Prostate gland (tissue), 2 donors: ENCODE data around the gene MCEMP1. TPM values are rescaled to one million over a fixed set of nuclear protein-coding genes. Genes with fewer than 3 reads are reported as not detected.

Experiments used
- DNase-seq: peaks from one replicate; pipeline ENCODE4 v3.0.0-alpha.2; 2019; ENCODE audit warnings: low spot score
- H3K27ac ChIP-seq, 2 donors: fragments of 200-600 bp; sonication (generic); 2 replicates each; pipeline ENCODE4 v1.5.1; 2017 to 2019
- H3K27me3 ChIP-seq: fragments of 200-600 bp; sonication (generic); replicated peaks from 2 replicates; pipeline ENCODE4 v1.5.1; 2019; ENCODE audit not compliant: insufficient read depth
- H3K36me3 ChIP-seq, 2 donors: fragments of 200-600 bp; sonication (generic); 1 replicate in 1 of 2; 2 replicates in 1 of 2; pipeline versions ENCODE4 v1.5.1 to v1.8.1; 2017 to 2019
- H3K4me1 ChIP-seq: fragments of 200-600 bp; sonication (generic); replicated peaks from 2 replicates; pipeline ENCODE4 v1.5.1; 2019
- H3K4me3 ChIP-seq, 2 donors: fragments of 200-600 bp; sonication (generic); 2 replicates each; pipeline ENCODE4 v1.5.1; 2017 to 2019
- H3K9me3 ChIP-seq: fragments of 200-600 bp; sonication (generic); 2 replicates; pipeline ENCODE4 v1.5.1; 2017
- CTCF ChIP-seq, 4 experiments: fragments of 200-600 bp in 2 of 4; fragments of 450-650 bp in 2 of 4; sonication (generic) in 2 of 4; IDR thresholded peaks; 1 replicate in 3 of 4; 2 replicates in 1 of 4; pipeline ENCODE4 v1.5.1; 2016 to 2019; ENCODE audit warnings: antibody characterized with exemption in 4 of 4, mild to moderate bottlenecking in 2 of 4, moderate library complexity in 2 of 4
- POLR2A ChIP-seq: fragments of 450-650 bp; IDR thresholded peaks from one replicate; pipeline ENCODE4 v1.6.1; 2016; ENCODE audit warnings: antibody characterized with exemption, mild to moderate bottlenecking
- POLR2AphosphoS5 ChIP-seq: sonication (generic); formaldehyde crosslinking; IDR thresholded peaks from one replicate; pipeline ENCODE4 v1.6.1; 2017; ENCODE audit warnings: antibody characterized with exemption
- WGBS: methylation state at CpG from one replicate; pipeline ENCODE4 v1.1.5; 2018; 5-methylcytosine and 5-hydroxymethylcytosine counted together
- intact Hi-C: fragments of 100-400 bp; cut with DNase I; formaldehyde crosslinking; loops from one replicate; pipeline ENCODE4 v1.14.2; 2022
- total RNA-seq, 2 donors: library from RNA; depleted of rRNA; stranded (reverse); fragments of >200 nt; gene quantifications; one replicate each; pipeline ENCODE4 v1.1.0, GENCODE V29; 2016

MCEMP1 gene
- total RNA-seq, 2 donors from 2014 or later = 0.28 TPM; not detected in 1

- H3K36me3 ChIP-seq = no peaks in the 10 kb centered on the region
- intact Hi-C loops = no loop called here
- no peaks in the 10 kb centered on the region for H3K4me1 ChIP-seq
- no peak overlapping the region for H3K4me3 ChIP-seq
- no peaks in the 10 kb centered on the region for H3K9me3 ChIP-seq
- no peak overlapping the region for H3K27ac ChIP-seq
- TF ChIP-seq POLR2AphosphoS5 (no peak), POLR2A (no peak), CTCF (IDR thresholded peaks at IDR 0.05) (no peak)
- no peak for DNase-seq
- no peaks in the 10 kb centered on the region for H3K27me3 ChIP-seq
- 77% methylated on average over 7 of the region's 7 CpGs for WGBS
These were observed 13.2 kb upstream of the MCEMP1 start for GRCh38 chr19:7663706-7664105.

- Histone ChIP-seq H3K4me1 (no peaks in the 10 kb centered on the region), H3K9me3 (no peaks in the 10 kb centered on the region), H3K36me3 (no peaks in the 10 kb centered on the region), H3K4me3 (no peak overlapping the region), H3K27ac (no peak overlapping the region), H3K27me3 (no peaks in the 10 kb centered on the region)
- TF ChIP-seq POLR2A (no peak), POLR2AphosphoS5 (peak; percentile 43), CTCF (IDR thresholded peaks at IDR 0.05) (no peak)
- intact Hi-C loops = no loop called here
- 25% methylated on average over 4 of the region's 4 CpGs for WGBS
- no peak for DNase-seq
These were observed 11.8 kb upstream of the MCEMP1 start for GRCh38 chr19:7665076-7665475.

GRCh38 chr19:7668842-7669241, 8.0 kb upstream of the MCEMP1 start, which contains the start of gene RETN:
RETN (plus strand) TSS chr19:7669049; CDS start chr19:7669327, 278 bp downstream.
- Histone ChIP-seq H3K9me3 (no peaks in the 10 kb centered on the region), H3K4me3 (no peak within 1 kb of the TSS)
- 71% methylated on average over 6 of the region's 9 CpGs for WGBS

GRCh38 chr19:7669641-7670040, 7.2 kb upstream of the MCEMP1 start:
- intact Hi-C loops = no loop called here
- no peaks in the 10 kb centered on the region for H3K9me3 ChIP-seq
- H3K4me3 ChIP-seq = no peak overlapping the region
- TF ChIP-seq POLR2A (no peak), CTCF (IDR thresholded peaks at IDR 0.05) (no peak), POLR2AphosphoS5 (no peak)
- no peaks in the 10 kb centered on the region for H3K36me3 ChIP-seq
- no peak overlapping the region for H3K27ac ChIP-seq
- H3K27me3 ChIP-seq = peaks cover 2% of the 10 kb centered on the region
- no peaks in the 10 kb centered on the region for H3K4me1 ChIP-seq
- WGBS = 33% methylated on average over 9 of the region's 9 CpGs
- DNase-seq = no peak

More at GRCh38 chr19:7668842-7669241, 8.0 kb upstream of the MCEMP1 start, which contains the start of gene RETN:
- Histone ChIP-seq H3K27me3 (peaks cover 2% of the 10 kb centered on the region), H3K4me1 (no peaks in the 10 kb centered on the region), H3K36me3 (no peaks in the 10 kb centered on the region), H3K27ac (no peak within 1 kb of the TSS)
- TF ChIP-seq POLR2A (no peak), POLR2AphosphoS5 (no peak), CTCF (IDR thresholded peaks at IDR 0.05) (no peak)
- DNase-seq = no peak
- intact Hi-C loops = no loop called here

- no peaks in the 10 kb centered on the region for H3K9me3 ChIP-seq
- H3K27ac ChIP-seq = no peak overlapping the region
- TF ChIP-seq POLR2AphosphoS5 (no peak), CTCF (IDR thresholded peaks at IDR 0.05) (no peak), POLR2A (no peak)
- H3K36me3 ChIP-seq = no peaks in the 10 kb centered on the region
- no peaks in the 10 kb centered on the region for H3K4me1 ChIP-seq
- DNase-seq = no peak
- intact Hi-C loops = no loop called here
- H3K27me3 ChIP-seq = peaks cover 2% of the 10 kb centered on the region
- 2% methylated on average over 43 of the region's 43 CpGs for WGBS
- no peak overlapping the region for H3K4me3 ChIP-seq
These were observed 6.6 kb upstream of the MCEMP1 start for GRCh38 chr19:7670150-7670783.
